H1 (cell line): ENCODE results near the gene GEMIN2. TPM values are rescaled to one million over a fixed set of nuclear protein-coding genes. Genes with fewer than 3 reads are reported as not detected.

Experiments used
- CTCF ChIA-PET: fragments of 300-600 bp; sonication (Branson Sonifier 250); formaldehyde crosslinking; loops from one replicate; lab custom pipeline; 2021; ENCODE audit not compliant: partially characterized antibody; lab: Charles Lee
- POLR2A ChIA-PET: fragments of 300-600 bp; sonication (Branson Sonifier 250); formaldehyde crosslinking; loops from one replicate; lab custom pipeline; 2021; ENCODE audit warnings: inconsistent platforms; ENCODE audit not compliant: partially characterized antibody; lab: Charles Lee
- DNase-seq, 2 experiments: peaks; one replicate each; pipeline versions ENCODE4 v3.0.0 to v3.0.0-alpha.2; 2010 to 2022; ENCODE audit warnings: low spot score in 2 of 2, low read depth in 1 of 2, mixed read lengths in 1 of 2
- FAIRE-seq: peaks from 2 replicates; lab custom pipeline; 2011; peaks lifted over from hg19 to GRCh38; lab: Jason Lieb, UNC
- H2AFZ ChIP-seq: 2 replicates; pipeline ENCODE4 v1.8.1; 2012; ENCODE audit warnings: low read length, inconsistent platforms
- H2AK5ac ChIP-seq: 2 replicates; pipeline ENCODE4 v1.6.1; 2013; ENCODE audit warnings: low read depth, low read length
- H2BK120ac ChIP-seq: replicated peaks from 2 replicates; pipeline ENCODE3; 2013; ENCODE audit warnings: low read depth, low read length, inconsistent platforms
- H2BK12ac ChIP-seq: 2 replicates; pipeline ENCODE4 v1.6.1; 2013; ENCODE audit warnings: low read depth, low read length
- H2BK15ac ChIP-seq: 2 replicates; pipeline ENCODE4 v1.6.1; 2013; ENCODE audit warnings: low read length
- H2BK20ac ChIP-seq: 2 replicates; pipeline ENCODE4 v1.6.1; 2013; ENCODE audit warnings: low read length
- H2BK5ac ChIP-seq: 2 replicates; pipeline ENCODE4 v1.6.1; 2013; ENCODE audit warnings: low read depth, low read length
- H3K14ac ChIP-seq: 2 replicates; pipeline ENCODE4 v1.6.1; 2013; ENCODE audit warnings: inconsistent platforms; ENCODE audit not compliant: insufficient read length
- H3K18ac ChIP-seq: 2 replicates; pipeline ENCODE4 v1.6.1; 2013; ENCODE audit warnings: low read length; ENCODE audit errors: extremely low read depth
- H3K23ac ChIP-seq: 2 replicates; pipeline ENCODE4 v1.6.1; 2013; ENCODE audit warnings: inconsistent platforms; ENCODE audit not compliant: insufficient read length
- H3K23me2 ChIP-seq: 2 replicates; pipeline ENCODE4 v1.6.1; 2013; ENCODE audit warnings: low read depth, low read length
- H3K27ac ChIP-seq: 2 replicates; pipeline ENCODE4 v1.6.1; 2011; ENCODE audit warnings: low read depth, low read length, inconsistent platforms
- H3K27me3 ChIP-seq, 4 experiments: replicated peaks in 1 of 4; 1 replicate in 1 of 4; 2 replicates in 3 of 4; pipeline versions ENCODE4 v1.6.1 to v1.8.1; 2011 to 2013; ENCODE audit warnings: low read length in 3 of 4, mild to moderate bottlenecking in 3 of 4, inconsistent platforms in 2 of 4, mixed read lengths in 2 of 4, moderate library complexity in 1 of 4; ENCODE audit not compliant: control insufficient read depth in 3 of 4, insufficient read depth in 3 of 4; ENCODE audit errors: extremely low read depth in 1 of 4
- H3K36me3 ChIP-seq, 4 experiments: 2 replicates each; pipeline versions ENCODE4 v1.6.1 to v1.8.1; 2011 to 2013; ENCODE audit warnings: mild to moderate bottlenecking in 4 of 4, low read length in 3 of 4, moderate library complexity in 2 of 4, control low read depth in 1 of 4, inconsistent platforms in 1 of 4; ENCODE audit not compliant: insufficient read depth in 4 of 4, control insufficient read depth in 2 of 4
- H3K4ac ChIP-seq: replicated peaks from 2 replicates; pipeline ENCODE3; 2013; ENCODE audit warnings: low read length, low read depth, mixed read lengths, inconsistent platforms; ENCODE audit not compliant: insufficient read length
- H3K4me1 ChIP-seq, 4 experiments: replicated peaks in 1 of 4; 1 replicate in 1 of 4; 2 replicates in 3 of 4; pipeline versions ENCODE4 v1.6.1 to v1.8.1; 2011 to 2013; ENCODE audit warnings: low read length in 3 of 4, inconsistent platforms in 2 of 4, mixed read lengths in 1 of 4; ENCODE audit not compliant: insufficient read depth in 4 of 4, control insufficient read depth in 3 of 4
- H3K4me2 ChIP-seq, 2 experiments: 2 replicates each; pipeline versions ENCODE4 v1.6.1 to v1.8.1; 2011 to 2013; ENCODE audit warnings: low read depth in 2 of 2, low read length in 2 of 2, control low read depth in 1 of 2, inconsistent platforms in 1 of 2, mild to moderate bottlenecking in 1 of 2; ENCODE audit not compliant: insufficient read depth in 1 of 2
- H3K4me3 ChIP-seq, 4 experiments: fragments of 200-600, 300-600 bp in 1 of 4; sonication (generic), shearing (Covaris generic), sonication (Bioruptor Twin) in 1 of 4; 2 replicates each; pipeline versions ENCODE4 v1.5.1 to v1.8.1; 2011 to 2016; ENCODE audit warnings: low read length in 4 of 4, low read depth in 3 of 4, control low read depth in 2 of 4, inconsistent platforms in 2 of 4, mild to moderate bottlenecking in 2 of 4, mixed read lengths in 1 of 4, moderate library complexity in 1 of 4; ENCODE audit not compliant: insufficient read depth in 2 of 4; ENCODE audit errors: extremely low read depth in 1 of 4
- H3K56ac ChIP-seq: replicated peaks from 2 replicates; pipeline ENCODE3; 2013; ENCODE audit warnings: low read depth, mild to moderate bottlenecking, mixed read lengths, low read length, inconsistent platforms; ENCODE audit not compliant: insufficient read length
- H3K79me1 ChIP-seq: 2 replicates; pipeline ENCODE4 v1.6.1; 2013; ENCODE audit warnings: low read depth, low read length, control low read depth
- H3K79me2 ChIP-seq, 2 experiments: 2 replicates each; pipeline versions ENCODE4 v1.6.1 to v1.8.1; 2012 to 2013; ENCODE audit warnings: low read length in 2 of 2, mild to moderate bottlenecking in 2 of 2, inconsistent platforms in 1 of 2; ENCODE audit not compliant: insufficient read depth in 2 of 2, control insufficient read depth in 1 of 2
- H3K9ac ChIP-seq, 4 experiments: replicated peaks in 1 of 4; 1 replicate in 1 of 4; 2 replicates in 3 of 4; pipeline versions ENCODE4 v1.6.1 to v1.8.1; 2011 to 2013; ENCODE audit warnings: low read depth in 3 of 4, low read length in 3 of 4, control low read depth in 2 of 4, mild to moderate bottlenecking in 2 of 4, moderate library complexity in 2 of 4, inconsistent platforms in 1 of 4; ENCODE audit errors: extremely low read depth in 1 of 4
- H3K9me3 ChIP-seq, 2 experiments: 2 replicates each; pipeline versions ENCODE4 v1.6.1 to v1.8.1; 2012 to 2013; ENCODE audit warnings: mild to moderate bottlenecking in 2 of 2, moderate library complexity in 2 of 2, control low read depth in 1 of 2, inconsistent platforms in 1 of 2, low read depth in 1 of 2, low read length in 1 of 2, mixed read lengths in 1 of 2; ENCODE audit not compliant: insufficient read depth in 2 of 2
- H4K20me1 ChIP-seq, 2 experiments: replicated peaks in 1 of 2; 2 replicates each; pipeline versions ENCODE3 to v1.8.1; 2011 to 2013; ENCODE audit warnings: inconsistent platforms in 2 of 2, low read length in 2 of 2, mild to moderate bottlenecking in 1 of 2; ENCODE audit not compliant: insufficient read depth in 2 of 2, control insufficient read depth in 1 of 2
- H4K5ac ChIP-seq: 2 replicates; pipeline ENCODE4 v1.6.1; 2013; ENCODE audit warnings: low read length, low read depth, mixed read lengths, inconsistent platforms; ENCODE audit not compliant: insufficient read length
- H4K8ac ChIP-seq: 2 replicates; pipeline ENCODE4 v1.8.0; 2013; ENCODE audit warnings: mild to moderate bottlenecking, moderate library complexity, low read length, inconsistent platforms; ENCODE audit not compliant: insufficient read depth; ENCODE audit errors: extremely low read depth
- H4K91ac ChIP-seq: replicated peaks from 2 replicates; pipeline ENCODE3; 2013; ENCODE audit warnings: low read length, mixed read lengths, inconsistent platforms; ENCODE audit not compliant: insufficient read length
- EP300 ChIP-seq, 2 experiments: IDR thresholded peaks; 1 replicate in 1 of 2; 2 replicates in 1 of 2; pipeline ENCODE4 v1.6.1; 2011 to 2012; ENCODE audit warnings: low read depth in 2 of 2, low read length in 2 of 2, mild to moderate bottlenecking in 2 of 2, borderline replicate concordance in 1 of 2, inconsistent platforms in 1 of 2, moderate library complexity in 1 of 2
- JUN ChIP-seq: IDR thresholded peaks from 2 replicates; pipeline ENCODE4 v1.6.1; 2011; ENCODE audit warnings: low read depth, mild to moderate bottlenecking, improper control_type of control experiment, low read length
- NANOG ChIP-seq: IDR thresholded peaks from 2 replicates; pipeline ENCODE4 v1.6.1; 2011; ENCODE audit warnings: low read length, low read depth, mild to moderate bottlenecking, inconsistent platforms; ENCODE audit not compliant: insufficient read depth, poor library complexity, severe bottlenecking
- RFX5 ChIP-seq: IDR thresholded peaks from 2 replicates; pipeline ENCODE4 v1.6.1; 2011; ENCODE audit warnings: low read depth, low read length, improper control_type of control experiment, borderline replicate concordance
- WGBS, 2 experiments: shearing (Covaris generic) in 1 of 2; methylation state at CpG; one replicate each; pipeline versions ENCODE4 v1.1.6 to v1.1.7; 2013 to 2015; ENCODE audit warnings: low lambda C conversion rate in 2 of 2, mixed read lengths in 2 of 2, inconsistent platforms in 1 of 2, low coverage in 1 of 2, missing lambda C conversion rate in 1 of 2; ENCODE audit not compliant: insufficient replicate concordance in 2 of 2, insufficient coverage in 1 of 2, insufficient read length in 1 of 2; ENCODE audit errors: extremely low coverage in 1 of 2, missing lambda C conversion rate in 1 of 2; 5-methylcytosine and 5-hydroxymethylcytosine counted together
- polyA plus RNA-seq, 7 experiments: library from polyadenylated mRNA; depleted of rRNA in 3 of 7; stranded (reverse) in 5 of 7; unstranded in 2 of 7; fragments of >200 nt in 5 of 7; fragments of 200-250 nt in 2 of 7; gene quantifications; 1 replicate in 5 of 7; 2 replicates in 1 of 7; 4 replicates in 1 of 7; pipeline versions ENCODE4 v1.2.1 to v1.2.3, GENCODE V29; 2011 to 2013; ENCODE audit warnings: missing spikeins in 2 of 7, mixed read lengths in 2 of 7
- total RNA-seq: library from RNA; stranded (reverse); fragmentation: NEBNext Ultra II Directional; extraction: Animal tissue kit (Norgen Biotek cat#: 25700); gene quantifications from 2 replicates; pipeline ENCODE4 v1.2.1, GENCODE V29; 2021
- TF ChIP-seq, protein P1 (sequence below): IDR thresholded peaks from 2 replicates; pipeline ENCODE4 v1.6.1; 2012; ENCODE audit warnings: inconsistent platforms

GEMIN2 gene
- total and polyA plus RNA-seq, 2 of the 8 experiments (the other 6 are each of a cell fraction or from before 2014, with no cell fraction given): 29.1 to 30.8 TPM

DNA sequence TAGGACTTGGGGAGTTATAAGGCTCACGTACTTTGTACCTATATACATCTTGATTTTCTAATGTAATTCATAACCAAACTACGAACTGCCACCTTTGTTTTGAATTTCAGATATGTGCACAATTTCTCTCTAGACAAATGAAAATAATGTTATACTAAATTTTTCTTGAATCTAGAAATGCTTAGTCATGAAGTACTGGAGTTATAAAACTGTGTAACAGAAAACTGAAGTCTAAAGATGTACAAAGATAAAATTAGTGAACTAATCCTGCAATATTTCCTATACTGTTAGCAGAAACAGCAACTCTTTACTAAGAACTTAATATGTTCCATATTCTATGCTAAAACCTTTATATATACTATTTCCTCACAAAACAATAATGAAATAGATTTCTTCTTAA is 26.6 kb upstream of the GEMIN2 start:
- no peak for TF ChIP-seq NANOG
- TF ChIP-seq RFX5: no peak
- TF ChIP-seq, protein P1, sequence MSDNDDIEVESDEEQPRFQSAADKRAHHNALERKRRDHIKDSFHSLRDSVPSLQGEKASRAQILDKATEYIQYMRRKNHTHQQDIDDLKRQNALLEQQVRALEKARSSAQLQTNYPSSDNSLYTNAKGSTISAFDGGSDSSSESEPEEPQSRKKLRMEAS: no peak
- TF ChIP-seq EP300 (IDR thresholded peaks at IDR 0.05; ENCODE audit: borderline replicate concordance in 1 of 2, low read depth in 2 of 2, low read length in 2 of 2): no peak
- no peak for TF ChIP-seq JUN
- H3K27ac ChIP-seq: no peak overlapping the region
- ChIA-PET CTCF (no interaction called here), POLR2A (no interaction called here)
- no peaks in the 10 kb centered on the region for H3K79me2 ChIP-seq
- H2BK20ac ChIP-seq: no peak overlapping the region
- no peak overlapping the region for H3K4me2 ChIP-seq
- H2AFZ ChIP-seq: no peak overlapping the region
- no peak overlapping the region for H2BK120ac ChIP-seq
- FAIRE-seq (no peak), DNase-seq (no peak)
- H3K4me3 ChIP-seq: no peak overlapping the region
- H2BK12ac ChIP-seq: no peak overlapping the region
- 98% methylated on average over 2 of the region's 2 CpGs; no CpG with 5 or more reads in 1 of the 2 experiments for WGBS, 2 experiments
- H3K23ac ChIP-seq: no peak overlapping the region
- H4K20me1 ChIP-seq: peaks cover 0 to 2% of the 10 kb centered on the region in 2 experiments
- H3K4me1 ChIP-seq: no peaks in the 10 kb centered on the region
- H3K79me1 ChIP-seq: no peaks in the 10 kb centered on the region
- no peak overlapping the region for H2AK5ac ChIP-seq
- H2BK15ac ChIP-seq: no peak overlapping the region
- no peak overlapping the region for H3K14ac ChIP-seq
- no peaks in the 10 kb centered on the region for H3K27me3 ChIP-seq
- no peaks in the 10 kb centered on the region for H3K9me3 ChIP-seq
- H3K18ac ChIP-seq: no peak overlapping the region
- H4K8ac ChIP-seq: no peak overlapping the region
- H4K5ac ChIP-seq: no peak overlapping the region
- H3K4ac ChIP-seq: no peak overlapping the region
- H3K9ac ChIP-seq: no peak overlapping the region
- peaks cover 14 to 66% (median 40%) of the 10 kb centered on the region in 4 experiments for H3K36me3 ChIP-seq
- no peaks in the 10 kb centered on the region; the same call in 1 of the 2 replicates for H3K23me2 ChIP-seq
- H2BK5ac ChIP-seq: no peak overlapping the region
- no peak overlapping the region for H4K91ac ChIP-seq
- H3K56ac ChIP-seq: no peak overlapping the region
